Right lobe of liver (tissue), 4 donors: ENCODE data around the gene USP14.

Experiments used
- CTCF ChIP-seq, 4 donors: fragments of 200-600 bp in 3 of 4; fragments of 450-650 bp in 1 of 4; IDR thresholded peaks; one replicate each; pipeline versions ENCODE4 v1.5.1 to v1.8.0; 2016 to 2022; ENCODE audit warnings: antibody characterized with exemption in 4 of 4, mild to moderate bottlenecking in 2 of 4
- POLR2A ChIP-seq: fragments of 450-650 bp; IDR thresholded peaks from one replicate; pipeline ENCODE4 v1.6.1; 2017; ENCODE audit warnings: antibody characterized with exemption, mild to moderate bottlenecking
- donor health status: DM: no; HTN: no; CAD: no.
- donor health status: DM: no; HTN: no; CAD: no.
- donor health status: DM: no; HTN: yes; CAD: no.

GRCh38 chr18:261398-262073, 103.2 kb downstream of the USP14 start:
- no peak for TF ChIP-seq CTCF (IDR thresholded peaks at IDR 0.05)
- TF ChIP-seq POLR2A: no peak
